SK-N-MC (cell line): ENCODE results near the gene ZNF316.

Experiments used
- EZH2 ChIP-seq: fragments of 200-600 bp; sonication (generic); IDR thresholded peaks from one replicate; pipeline ENCODE4 v1.6.1; 2017; ENCODE audit warnings: antibody characterized with exemption
- POLR2AphosphoS5 ChIP-seq: IDR thresholded peaks from 2 replicates; pipeline ENCODE4 v1.6.1; 2012; ENCODE audit warnings: mild to moderate bottlenecking, low read depth, low read length, borderline replicate concordance

- no peak for TF ChIP-seq POLR2AphosphoS5
- no peak for TF ChIP-seq EZH2
Measured at GRCh38 chr7:6608794-6609193, 28.3 kb upstream of the ZNF316 start.
